PC-3 (cell line): ENCODE results near the gene C19orf12.

Source experiments
- EZH2 ChIP-seq: fragments of 300-600 bp; sonication (generic); IDR thresholded peaks from one replicate; pipeline ENCODE4 v1.6.1; 2017; ENCODE audit warnings: antibody characterized with exemption, mild to moderate bottlenecking, low read length; ENCODE audit not compliant: unreplicated experiment
- TF ChIP-seq, protein P1 (sequence below): fragments of 300-600 bp; sonication (generic); conservative IDR thresholded peaks from 2 replicates; pipeline ENCODE4 v1.5.1; 2017; ENCODE audit warnings: antibody characterized with exemption, low read depth, mild to moderate bottlenecking, low read length

DNA sequence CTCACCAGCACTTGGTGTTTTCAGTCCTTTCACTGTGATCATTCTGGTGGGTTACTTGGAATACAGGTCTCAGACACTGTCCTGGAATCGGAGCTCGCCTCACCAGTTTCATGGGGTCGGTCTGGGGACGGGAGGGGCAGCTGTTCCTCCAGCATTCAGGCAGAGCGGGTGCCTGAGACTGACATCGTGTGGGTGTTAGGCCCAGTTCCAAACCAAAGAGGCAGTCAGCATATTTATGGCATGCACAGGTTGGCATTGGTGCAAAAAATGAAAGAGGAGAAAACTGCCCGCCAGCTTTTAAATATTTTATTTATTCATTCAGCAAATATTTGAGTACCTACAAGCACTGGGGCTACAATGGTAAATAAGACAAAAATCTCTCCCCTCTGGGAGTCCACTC is 29.7 kb downstream of the C19orf12 start:
- TF ChIP-seq EZH2: no peak
- TF ChIP-seq, protein P1, sequence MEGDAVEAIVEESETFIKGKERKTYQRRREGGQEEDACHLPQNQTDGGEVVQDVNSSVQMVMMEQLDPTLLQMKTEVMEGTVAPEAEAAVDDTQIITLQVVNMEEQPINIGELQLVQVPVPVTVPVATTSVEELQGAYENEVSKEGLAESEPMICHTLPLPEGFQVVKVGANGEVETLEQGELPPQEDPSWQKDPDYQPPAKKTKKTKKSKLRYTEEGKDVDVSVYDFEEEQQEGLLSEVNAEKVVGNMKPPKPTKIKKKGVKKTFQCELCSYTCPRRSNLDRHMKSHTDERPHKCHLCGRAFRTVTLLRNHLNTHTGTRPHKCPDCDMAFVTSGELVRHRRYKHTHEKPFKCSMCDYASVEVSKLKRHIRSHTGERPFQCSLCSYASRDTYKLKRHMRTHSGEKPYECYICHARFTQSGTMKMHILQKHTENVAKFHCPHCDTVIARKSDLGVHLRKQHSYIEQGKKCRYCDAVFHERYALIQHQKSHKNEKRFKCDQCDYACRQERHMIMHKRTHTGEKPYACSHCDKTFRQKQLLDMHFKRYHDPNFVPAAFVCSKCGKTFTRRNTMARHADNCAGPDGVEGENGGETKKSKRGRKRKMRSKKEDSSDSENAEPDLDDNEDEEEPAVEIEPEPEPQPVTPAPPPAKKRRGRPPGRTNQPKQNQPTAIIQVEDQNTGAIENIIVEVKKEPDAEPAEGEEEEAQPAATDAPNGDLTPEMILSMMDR: no peak
